Testis (tissue), 2 donors: ENCODE data around the gene PROSER3.

ENCODE experiments used
- POLR2A ChIP-seq: fragments of 450-650 bp; IDR thresholded peaks from one replicate; pipeline ENCODE4 v1.6.1; 2017; ENCODE audit warnings: antibody characterized with exemption, mild to moderate bottlenecking, moderate library complexity
- TF ChIP-seq, protein P1 (sequence below), 3 experiments: fragments of 450-650 bp in 2 of 3; fragments of 200-600 bp in 1 of 3; sonication (generic) in 1 of 3; IDR thresholded peaks; one replicate each; pipeline ENCODE4 v1.5.1; 2016 to 2019; ENCODE audit warnings: antibody characterized with exemption in 3 of 3, mild to moderate bottlenecking in 2 of 3, moderate library complexity in 1 of 3

DNA sequence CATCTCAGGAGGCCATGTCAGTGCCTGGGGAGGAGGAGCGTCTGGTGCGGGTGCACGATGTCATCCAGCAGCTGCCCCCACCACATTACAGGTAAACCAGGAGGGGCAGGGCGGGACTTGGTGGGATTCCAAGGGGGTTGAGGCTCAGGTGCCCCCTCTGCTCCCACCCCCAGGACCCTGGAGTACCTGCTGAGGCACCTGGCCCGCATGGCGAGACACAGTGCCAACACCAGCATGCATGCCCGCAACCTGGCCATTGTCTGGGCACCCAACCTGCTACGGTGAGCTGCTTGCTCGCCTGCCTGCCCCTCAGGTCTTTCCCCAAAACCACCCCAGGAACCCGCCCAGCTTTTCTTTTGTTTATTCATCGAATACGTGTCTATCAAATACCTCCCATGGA, 24.6 kb downstream of the PROSER3 start:
- TF ChIP-seq, protein P1, sequence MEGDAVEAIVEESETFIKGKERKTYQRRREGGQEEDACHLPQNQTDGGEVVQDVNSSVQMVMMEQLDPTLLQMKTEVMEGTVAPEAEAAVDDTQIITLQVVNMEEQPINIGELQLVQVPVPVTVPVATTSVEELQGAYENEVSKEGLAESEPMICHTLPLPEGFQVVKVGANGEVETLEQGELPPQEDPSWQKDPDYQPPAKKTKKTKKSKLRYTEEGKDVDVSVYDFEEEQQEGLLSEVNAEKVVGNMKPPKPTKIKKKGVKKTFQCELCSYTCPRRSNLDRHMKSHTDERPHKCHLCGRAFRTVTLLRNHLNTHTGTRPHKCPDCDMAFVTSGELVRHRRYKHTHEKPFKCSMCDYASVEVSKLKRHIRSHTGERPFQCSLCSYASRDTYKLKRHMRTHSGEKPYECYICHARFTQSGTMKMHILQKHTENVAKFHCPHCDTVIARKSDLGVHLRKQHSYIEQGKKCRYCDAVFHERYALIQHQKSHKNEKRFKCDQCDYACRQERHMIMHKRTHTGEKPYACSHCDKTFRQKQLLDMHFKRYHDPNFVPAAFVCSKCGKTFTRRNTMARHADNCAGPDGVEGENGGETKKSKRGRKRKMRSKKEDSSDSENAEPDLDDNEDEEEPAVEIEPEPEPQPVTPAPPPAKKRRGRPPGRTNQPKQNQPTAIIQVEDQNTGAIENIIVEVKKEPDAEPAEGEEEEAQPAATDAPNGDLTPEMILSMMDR (IDR thresholded peaks at IDR 0.05), result no peak
- no peak for TF ChIP-seq POLR2A
